Eye (tissue), 1 donor: Measurements from ENCODE around the gene OR1J1.

Source experiments
- DNase-seq: peaks from one replicate; pipeline ENCODE4 v3.0.0-alpha.2; 2015

The OR1J1 gene

GRCh38 chr9:122477826-122478225 lies at the start of gene OR1J1:
TSS of gene OR1J1 (minus strand) at chr9:122477926. CDS start at chr9:122477926, 0 bp downstream.
- no peak for DNase-seq

DNA sequence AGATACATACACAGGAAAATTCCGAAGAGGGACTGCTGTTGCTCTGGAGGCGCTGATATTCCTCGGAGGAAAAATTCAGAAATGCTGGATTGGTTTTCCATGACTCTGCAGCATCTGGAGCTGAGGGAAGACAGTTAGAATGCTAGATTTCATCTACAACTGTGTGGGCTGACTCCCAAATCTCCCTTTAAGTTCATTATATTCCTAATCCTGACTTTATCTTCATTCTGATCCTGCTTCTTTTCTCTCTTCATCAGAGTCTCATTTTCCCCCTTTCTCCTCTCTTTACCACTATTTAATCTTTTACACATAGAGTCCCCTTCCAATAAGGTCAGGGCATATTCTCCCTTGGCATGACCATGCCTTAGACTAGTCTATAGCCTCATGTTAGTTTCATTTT lies 49.5 kb upstream of the OR1J1 start, which contains the start of gene OR1N1:
Gene OR1N1, minus strand, starts transcription at position 101 of the 400 bp plus-strand sequence. Its CDS starts 0 bp downstream, at position 101.
- DNase-seq, result no peak

DNA sequence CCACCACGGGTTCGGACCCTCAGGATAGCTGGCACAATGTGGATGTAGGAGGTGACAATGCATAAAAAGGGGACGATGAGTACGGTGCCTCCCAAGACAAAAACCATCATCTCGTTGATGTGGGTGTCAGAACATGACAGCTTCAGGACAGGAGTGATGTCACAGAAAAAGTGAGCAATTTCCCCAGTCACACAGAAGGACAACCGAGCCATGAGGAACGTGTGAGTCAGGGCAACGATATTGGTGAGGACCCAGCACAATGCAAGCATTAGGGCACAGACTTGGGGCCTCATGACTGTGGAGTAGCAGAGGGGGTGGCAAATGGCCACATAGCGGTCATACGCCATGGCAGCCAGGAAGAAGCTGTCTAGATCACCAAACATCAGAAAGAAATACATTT lies 48.9 kb upstream of the OR1J1 start:
- DNase-seq, result no peak

GRCh38 chr9:122519376-122519775 lies 41.6 kb upstream of the OR1J1 start:
- no peak for DNase-seq

GRCh38 chr9:122518841-122519240 lies 41.1 kb upstream of the OR1J1 start, which contains the start of gene OR1J4:
TSS of gene OR1J4 (plus strand) at chr9:122519141. CDS start at chr9:122519141, 0 bp downstream.
- DNase-seq, result no peak

DNA sequence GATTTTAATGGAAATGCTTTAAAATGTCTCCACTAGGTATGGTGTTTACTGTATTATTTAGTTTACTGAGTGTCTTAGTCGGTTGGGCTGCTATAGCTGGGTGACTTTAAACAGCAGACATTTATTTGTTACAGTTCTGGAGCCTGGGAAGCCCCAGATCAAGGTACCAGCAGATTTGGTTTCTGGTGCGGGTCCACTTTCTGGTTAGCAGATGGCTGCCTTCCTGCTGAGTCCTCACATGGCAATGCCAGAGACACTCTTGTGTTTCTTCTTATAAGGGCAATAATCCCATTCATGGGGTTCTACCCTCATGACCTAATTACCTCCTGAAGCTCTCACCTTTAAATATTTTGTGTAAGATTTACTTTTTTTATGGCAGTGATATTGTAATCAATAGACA lies 40.5 kb upstream of the OR1J1 start:
- no peak for DNase-seq

- DNase-seq, result no peak
Measured at GRCh38 chr9:122510502-122510901, 32.8 kb upstream of the OR1J1 start, which contains the start of gene OR1J2. TSS of gene OR1J2 (plus strand) at chr9:122510802. CDS start at chr9:122510802, 0 bp downstream.

DNA sequence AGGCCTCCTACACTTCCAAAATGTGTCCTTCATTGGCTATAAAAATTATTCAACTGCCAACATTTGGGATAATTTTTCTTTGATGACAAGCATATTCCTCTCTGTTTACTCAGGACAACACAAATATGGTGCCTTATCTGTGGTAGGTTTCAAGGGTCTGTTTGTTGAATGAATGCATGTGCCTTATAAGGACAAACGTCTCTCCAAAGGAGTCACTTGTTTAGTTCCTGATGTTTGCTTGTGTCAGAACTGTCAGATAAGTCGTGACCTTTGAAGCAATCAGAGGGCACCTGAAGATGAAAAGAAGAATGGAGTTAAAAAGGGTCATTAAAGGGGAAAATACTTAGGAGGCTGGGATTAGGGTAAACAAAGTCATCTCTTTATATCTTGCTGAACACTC lies 29.2 kb upstream of the OR1J1 start:
- DNase-seq, result no peak

GRCh38 chr9:122498883-122499288 lies 21.2 kb upstream of the OR1J1 start:
- peak; percentile 50 for DNase-seq

DNA sequence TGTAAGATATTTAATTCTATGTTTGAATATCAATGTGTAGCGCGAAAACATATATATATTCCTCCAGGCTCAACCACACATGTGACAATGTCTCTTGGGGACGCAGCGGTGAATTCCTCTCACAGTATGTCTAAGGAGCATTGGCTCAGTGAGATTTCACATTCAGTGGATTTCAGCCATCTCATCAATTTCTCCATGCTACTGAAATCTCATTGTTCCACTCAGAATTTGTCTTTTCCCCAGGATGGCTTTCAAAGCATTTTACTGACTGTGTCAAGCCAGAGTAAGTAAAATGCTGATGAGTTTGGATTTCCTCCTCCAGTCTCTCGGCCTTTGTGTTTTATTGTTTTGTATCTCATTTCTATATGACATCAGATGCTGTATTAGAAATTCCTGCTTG lies 1.3 kb upstream of the OR1J1 start:
- no peak for DNase-seq

- no peak for DNase-seq
Measured at GRCh38 chr9:122477346-122477745, 380 bp downstream of the OR1J1 start.

DNA sequence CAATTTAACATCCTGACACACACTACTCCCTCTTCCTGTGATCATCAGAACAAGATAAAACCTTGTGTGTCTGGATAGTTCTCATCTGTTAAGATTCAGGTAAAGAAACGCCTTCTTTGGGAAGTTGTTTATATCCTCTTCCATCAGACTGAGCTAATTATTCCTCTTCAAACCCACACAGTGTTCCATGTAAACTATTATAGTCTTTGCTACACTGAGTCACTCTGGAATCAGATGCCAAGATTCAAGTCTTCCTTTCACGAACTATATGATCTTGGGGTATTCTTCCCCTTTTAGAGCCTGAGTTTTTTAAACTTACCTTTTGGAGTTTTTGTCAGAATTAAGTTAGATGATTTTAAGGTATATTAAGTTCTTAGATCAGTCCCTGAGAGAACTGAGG lies 2.0 kb downstream of the OR1J1 start:
- DNase-seq, result no peak

DNA sequence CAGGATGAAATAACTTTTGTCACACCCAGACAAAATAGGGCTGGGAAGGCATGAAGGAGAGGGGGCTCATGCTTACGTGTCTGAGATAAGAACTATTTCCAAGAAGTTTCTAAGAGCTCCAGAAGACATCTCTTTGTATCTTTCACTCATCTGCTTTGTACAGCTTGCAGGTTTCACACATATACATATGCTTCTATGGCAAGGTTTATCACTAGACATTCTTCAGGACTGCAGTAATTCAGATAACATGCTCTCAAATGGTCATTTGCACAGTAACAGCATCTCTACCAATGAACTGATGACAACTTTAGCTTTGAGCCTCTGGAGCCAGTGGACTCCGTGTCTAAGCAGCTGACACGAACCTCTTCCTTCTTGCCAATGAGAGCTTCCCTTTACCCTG lies 3.2 kb downstream of the OR1J1 start:
- no peak for DNase-seq

- no peak for DNase-seq
Measured at GRCh38 chr9:122468735-122469134, 9.0 kb downstream of the OR1J1 start.

GRCh38 chr9:122466456-122466855 lies 11.3 kb downstream of the OR1J1 start:
- DNase-seq, result no peak

DNA sequence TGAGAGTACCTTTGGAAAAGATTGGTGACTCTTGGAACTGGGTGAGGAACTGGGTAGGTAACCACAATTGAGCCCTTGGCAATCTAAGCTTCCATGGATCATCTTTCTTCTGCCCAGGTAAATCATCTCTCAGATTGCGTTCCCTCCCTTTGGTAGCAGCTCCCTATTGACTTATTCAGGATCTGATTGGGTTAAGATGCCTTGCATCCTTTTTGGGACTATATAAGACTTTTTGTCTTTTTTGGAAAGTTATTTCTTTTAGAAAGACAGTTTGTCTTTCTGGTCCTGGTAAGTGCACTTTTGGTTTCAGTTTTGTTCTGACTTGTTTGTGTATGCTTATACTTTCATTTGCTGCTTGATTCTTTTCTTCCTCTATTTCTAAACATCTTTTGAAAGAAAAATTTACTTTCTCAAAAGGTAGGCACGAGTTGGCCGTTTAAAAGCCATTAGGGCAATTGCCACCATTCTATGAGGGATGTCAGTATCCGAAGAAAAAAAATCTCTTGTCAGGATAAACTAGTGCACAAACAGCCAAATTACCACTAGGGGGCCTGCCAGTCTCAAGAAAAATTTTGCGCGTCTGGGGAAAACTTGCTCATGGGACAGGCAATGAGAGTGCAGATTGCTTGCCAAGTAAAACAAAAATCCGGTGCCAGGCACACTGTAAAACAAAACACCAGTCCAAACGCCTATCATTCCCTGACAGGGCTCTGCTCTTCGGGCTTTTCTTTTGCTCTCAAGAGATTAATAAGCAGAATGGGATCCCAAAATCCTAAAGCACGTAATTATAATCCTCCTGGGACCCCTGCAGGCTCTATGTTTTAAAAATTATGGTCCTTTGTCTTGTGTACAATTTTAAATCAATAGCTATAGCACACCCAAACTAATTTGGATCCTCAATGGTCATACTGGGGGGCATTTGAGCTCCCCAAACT lies 12.8 kb downstream of the OR1J1 start:
- DNase-seq, result peak; percentile 84

DNA sequence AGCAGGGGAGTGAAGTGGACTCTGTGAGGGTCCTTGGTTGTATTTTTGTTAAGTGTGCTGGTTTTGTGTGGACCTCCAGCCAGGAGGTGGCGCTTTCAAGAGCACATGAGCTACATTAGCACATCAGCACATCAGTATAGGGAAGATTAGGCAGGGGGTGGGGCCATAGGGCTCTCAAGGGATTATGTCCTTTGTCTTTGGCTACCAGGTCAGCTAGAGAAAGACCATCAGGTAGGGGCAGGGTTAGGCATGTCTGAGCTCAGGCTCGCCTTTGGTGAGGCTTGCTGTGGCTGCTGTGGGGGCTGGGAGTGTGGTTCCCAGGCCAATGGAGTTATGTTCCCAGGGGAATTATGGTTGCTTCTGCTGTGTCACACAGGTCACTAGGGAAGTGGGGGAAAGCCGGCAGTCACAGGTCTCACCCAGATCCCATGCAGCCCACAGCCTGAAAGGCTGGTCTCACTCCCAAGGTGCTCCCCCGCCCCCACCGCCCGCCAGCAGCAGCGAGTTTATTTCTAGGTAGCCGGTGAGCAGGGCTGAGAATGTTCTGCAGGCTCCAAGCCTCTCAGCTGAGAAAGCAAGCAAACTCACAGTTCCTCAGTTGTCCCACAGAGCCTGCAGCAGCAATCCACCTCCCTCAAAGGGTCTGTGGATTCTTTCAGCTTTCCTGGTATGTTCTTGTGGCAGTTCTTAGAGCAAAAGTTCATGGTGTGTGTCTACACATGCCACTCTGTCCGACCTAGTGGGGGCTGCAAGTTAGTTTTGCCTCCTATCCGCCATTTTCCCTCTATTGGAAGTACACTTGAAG lies 13.7 kb downstream of the OR1J1 start:
- peak; percentile 8 for DNase-seq

DNA sequence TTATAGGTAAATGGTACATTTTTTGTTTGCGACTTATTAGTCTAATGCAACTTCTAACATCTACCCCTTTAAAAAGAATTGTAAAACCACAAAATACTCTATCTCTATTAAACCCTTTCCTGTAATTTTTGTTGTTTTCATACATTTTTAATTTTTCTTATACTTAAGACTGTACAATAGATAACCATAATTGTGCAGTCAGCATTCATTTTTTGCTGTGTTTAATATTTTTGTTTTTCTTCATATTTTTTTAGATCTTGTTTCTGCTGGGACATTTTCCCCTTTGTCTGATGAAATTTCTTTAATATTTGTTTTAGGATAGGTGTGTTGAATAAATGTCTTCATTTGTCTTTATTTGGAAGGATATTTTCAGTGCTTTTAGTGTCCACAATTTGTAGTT lies 19.9 kb downstream of the OR1J1 start:
- no peak for DNase-seq

- DNase-seq, result no peak
Measured at GRCh38 chr9:122456123-122456522, 21.6 kb downstream of the OR1J1 start.

DNA sequence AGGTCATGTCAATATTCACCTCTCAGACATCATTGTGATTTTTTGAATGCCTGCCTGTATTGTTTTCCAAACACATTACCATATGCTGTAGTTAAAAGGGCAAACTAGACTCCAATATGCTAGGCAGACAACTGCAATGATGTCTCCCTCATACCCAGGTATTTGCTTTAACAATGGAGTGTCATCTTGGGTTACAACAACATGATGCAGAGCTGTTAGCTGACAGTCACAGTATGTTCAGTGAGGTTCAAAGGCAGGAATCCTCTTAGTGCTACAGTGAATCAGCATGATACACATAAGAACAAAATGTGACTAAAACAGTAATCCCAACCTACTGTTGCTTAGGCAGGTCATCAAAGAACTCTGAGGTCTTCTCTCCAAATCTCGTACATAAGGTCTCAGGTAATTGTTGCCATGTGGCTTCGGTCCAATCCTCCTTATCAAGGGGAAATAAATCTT lies 24.0 kb downstream of the OR1J1 start:
- no peak for DNase-seq

- no peak for DNase-seq
Measured at GRCh38 chr9:122446819-122447484, 30.8 kb downstream of the OR1J1 start.

DNA sequence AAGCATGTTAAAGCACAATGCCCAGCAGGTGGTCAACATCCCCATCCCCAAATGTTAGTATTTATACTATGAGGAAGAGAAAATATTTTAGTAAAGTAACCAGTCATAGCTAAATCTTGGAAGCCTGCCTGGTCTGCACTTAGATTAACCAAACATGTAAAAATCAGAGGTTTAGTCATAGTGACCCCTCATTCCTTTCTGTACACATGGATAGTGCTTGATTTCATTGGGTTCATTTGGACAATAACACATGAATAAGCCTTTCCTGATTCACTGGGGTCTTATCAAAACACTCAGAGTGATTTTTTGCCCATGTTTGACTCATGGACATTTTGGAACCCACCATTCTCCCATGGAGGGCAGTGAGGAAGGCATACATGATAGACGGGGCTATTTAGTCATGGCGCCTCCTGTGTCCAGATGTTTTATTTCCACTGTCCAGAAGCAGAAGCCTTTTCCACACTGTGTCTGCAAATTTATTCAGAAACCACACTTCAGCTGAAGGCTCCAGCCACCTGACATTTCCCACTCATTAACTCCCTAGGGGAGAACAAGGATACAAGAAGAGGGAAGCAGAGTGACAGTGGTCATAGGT lies 32.5 kb downstream of the OR1J1 start:
- DNase-seq, result no peak
